ENCODE data around the gene PCNX2. TPM values are rescaled to one million over a fixed set of nuclear protein-coding genes. Genes with fewer than 3 reads are reported as not detected.
A peak's percentile ranks its signal among the peaks of the same experiment; 100 is the strongest.
"Not testable (repeated sequence)": the region's sequence is repeated elsewhere in the genome, so short reads cannot be mapped to it uniquely, and the experiment has no call there.

Gene PCNX2
- total RNA-seq, 2 donors from 2014 or later: 11.2 to 26.0 TPM

DNA sequence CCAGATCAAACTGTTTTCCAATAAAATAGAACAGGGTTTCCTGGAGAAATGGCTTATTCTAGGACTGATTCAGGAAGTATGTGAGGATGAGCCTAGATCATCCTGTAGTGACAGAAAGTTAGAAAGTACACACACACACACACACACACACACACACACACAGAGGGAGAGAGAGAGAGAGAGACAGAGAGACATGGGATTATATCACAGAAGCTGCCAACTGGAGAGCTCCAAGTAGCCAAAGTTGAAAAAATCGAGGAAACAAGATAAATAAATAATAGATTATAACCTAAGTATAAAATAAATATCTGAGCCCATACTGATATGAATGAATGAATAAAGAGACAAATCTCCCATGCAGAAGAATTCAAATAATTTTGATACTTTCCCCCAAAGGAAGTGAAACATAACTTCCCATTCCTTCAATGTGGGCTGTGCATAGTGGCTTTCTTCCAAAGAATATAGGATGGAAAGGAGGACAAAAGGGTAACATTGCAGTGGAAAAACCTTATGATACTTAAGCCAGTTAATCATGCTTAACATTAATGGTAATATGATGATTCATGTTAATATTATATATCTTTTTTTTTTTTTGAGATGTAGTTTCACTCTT is 173.5 kb downstream of the PCNX2 start:
- ATAC-seq (no peak), DNase-seq (ENCODE audit: low spot score in 2 of 2) (no peak)
- peaks cover 0 to 7% of the 10 kb centered on the region in 2 donors for H3K36me3 Mint-ChIP-seq
- no peak overlapping the region for H3K27ac Mint-ChIP-seq
- H3K9me3 Mint-ChIP-seq: peaks cover 0 to 4% of the 10 kb centered on the region in 2 donors

DNA sequence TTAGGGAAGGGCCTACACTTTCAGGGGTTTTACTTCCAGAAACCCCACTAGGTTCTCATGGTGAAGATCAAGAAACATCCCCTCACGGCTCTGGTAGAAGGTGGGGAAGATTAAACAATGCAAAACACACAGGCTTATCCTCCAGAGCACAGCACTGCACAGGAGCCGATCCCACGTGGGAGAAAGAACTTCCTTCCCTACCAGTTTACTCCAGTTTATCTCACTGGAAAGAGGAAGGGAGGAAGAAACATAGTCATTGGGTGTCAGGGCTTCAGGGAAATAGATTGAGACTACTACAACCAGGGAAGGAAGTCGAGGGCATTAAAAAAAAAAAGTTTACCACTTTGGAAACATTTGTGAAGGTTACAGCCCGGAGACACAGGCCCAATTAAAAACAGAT is 180.7 kb downstream of the PCNX2 start:
- DNase-seq (ENCODE audit: low spot score in 2 of 2) (no peak), ATAC-seq (no peak)
- no peaks in the 10 kb centered on the region for H3K9me3 Mint-ChIP-seq
- peaks cover 0 to 24% of the 10 kb centered on the region in 2 donors for H3K36me3 Mint-ChIP-seq
- H3K27ac Mint-ChIP-seq: peak overlapping the region in 1 of 2 donors; percentile 15

DNA sequence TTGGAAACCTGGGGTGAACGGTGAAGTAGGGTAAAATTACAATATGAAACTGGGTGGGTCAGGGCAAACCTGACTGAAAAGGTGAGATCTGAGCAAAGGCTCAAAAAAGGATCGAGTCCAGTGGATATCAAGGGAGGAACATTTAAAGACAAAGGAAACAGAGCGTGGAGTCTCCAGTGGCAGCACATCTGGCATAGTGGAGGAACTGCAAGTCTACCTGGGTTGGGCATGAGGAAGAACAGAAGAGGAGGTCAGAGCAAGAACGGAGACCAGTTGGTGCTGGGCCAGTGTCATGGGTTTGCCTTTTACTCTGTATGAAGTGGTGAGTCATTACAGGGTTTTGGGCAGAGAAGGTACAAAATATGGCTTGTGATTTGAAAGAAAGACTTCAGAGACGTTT is 181.4 kb downstream of the PCNX2 start:
- H3K36me3 Mint-ChIP-seq: peaks cover 5 to 28% of the 10 kb centered on the region in 2 donors
- no peak for ATAC-seq

DNA sequence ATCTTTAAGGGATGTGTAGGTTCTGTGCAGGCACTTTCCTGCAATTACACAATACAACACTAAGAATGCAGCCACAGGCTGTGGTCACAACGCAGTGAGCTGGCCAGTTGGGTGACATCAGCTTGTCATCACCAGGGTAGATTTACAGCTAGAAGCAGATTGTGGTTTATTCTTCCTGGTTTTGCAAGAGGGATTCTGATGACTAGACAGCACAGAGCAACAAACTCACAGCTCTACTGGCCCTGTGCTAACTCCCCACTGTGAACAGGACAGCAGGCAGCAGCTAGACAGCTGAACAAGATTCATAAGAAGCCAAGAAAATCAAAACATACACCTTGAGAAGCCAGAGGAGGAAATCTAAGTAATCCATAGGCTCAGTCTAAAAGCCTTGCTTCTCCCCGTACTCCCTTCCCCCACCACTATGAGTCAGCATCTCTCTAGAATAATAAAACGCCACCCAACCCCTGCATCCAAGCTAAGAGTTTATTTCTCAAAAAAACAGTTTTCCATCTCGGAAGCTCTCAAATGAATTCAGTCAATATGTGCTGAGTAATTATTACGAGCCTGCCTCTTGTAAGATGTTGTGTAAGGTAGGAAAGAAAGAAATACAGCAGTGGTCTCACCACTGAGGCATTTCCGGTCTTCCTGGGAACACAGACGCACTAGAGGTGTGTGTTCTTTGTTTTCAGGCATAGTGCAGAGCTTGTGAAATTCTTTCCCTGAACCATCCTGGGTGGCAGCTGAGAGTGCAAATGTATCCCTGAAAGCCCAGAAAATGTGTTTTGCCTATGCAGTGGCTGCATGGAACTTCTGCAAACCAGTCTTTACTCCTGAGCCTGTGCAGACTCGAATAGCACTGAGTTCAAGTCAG is 182.3 kb downstream of the PCNX2 start:
- Mint-ChIP-seq H3K9me3 (no peaks in the 10 kb centered on the region), H3K36me3 (peaks cover 14 to 32% of the 10 kb centered on the region in 2 donors), H3K27ac (peak overlapping the region in 1 of 2 donors; percentile 66)
- ATAC-seq (peak; percentile 97), DNase-seq (ENCODE audit: low spot score in 2 of 2) (peak in 1 of 2 donors; percentile 25)

More for the DNA sequence above, 181.4 kb downstream of the PCNX2 start:
- H3K9me3 Mint-ChIP-seq: no peaks in the 10 kb centered on the region
- no peak for DNase-seq (ENCODE audit: low spot score in 2 of 2)
- H3K27ac Mint-ChIP-seq: peak overlapping the region in 1 of 2 donors; percentile 0

DNA sequence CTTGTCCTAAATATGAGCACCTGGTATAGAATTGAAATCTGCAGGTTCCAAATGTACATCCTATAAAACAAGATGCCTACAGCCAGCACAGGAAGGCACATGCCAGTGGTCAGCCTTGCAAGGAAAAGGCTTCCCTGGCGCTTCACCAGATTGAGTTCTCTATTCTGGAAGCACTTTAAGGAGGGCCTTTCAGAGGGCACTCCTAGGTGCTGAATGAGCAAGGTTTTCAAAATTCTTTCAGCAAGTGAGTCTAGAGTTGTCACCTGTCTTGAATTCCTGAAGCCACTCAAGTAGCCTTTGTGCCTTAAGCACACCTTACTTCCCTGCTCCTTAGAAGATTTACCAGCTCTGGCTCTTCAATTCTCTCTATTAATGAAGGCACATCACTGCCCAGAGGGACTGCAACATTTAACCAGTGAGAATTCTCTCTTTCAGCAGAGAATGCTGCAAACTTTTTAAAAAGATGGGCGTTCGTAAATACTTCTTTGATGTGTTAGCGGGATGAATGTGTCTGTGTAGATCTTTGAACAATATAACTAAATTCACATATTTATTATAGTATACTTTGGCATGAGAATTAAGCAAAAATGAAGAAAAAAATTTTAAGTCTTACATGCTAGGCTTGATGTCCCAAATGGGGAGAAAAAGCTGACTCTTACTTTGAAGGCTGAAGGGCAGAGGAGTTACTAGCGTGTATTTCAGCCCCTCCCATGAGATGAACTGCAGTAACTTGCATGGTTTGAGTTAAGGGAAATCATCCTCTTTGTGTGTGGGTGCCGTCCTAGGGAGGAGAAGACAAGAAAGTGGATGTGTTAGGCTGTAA is 183.1 kb downstream of the PCNX2 start:
- DNase-seq (ENCODE audit: low spot score in 2 of 2) (no peak), ATAC-seq (no peak)
- Mint-ChIP-seq H3K36me3 (peaks cover 22 to 32% of the 10 kb centered on the region in 2 donors), H3K9me3 (no peaks in the 10 kb centered on the region), H3K27ac (no peak overlapping the region)

DNA sequence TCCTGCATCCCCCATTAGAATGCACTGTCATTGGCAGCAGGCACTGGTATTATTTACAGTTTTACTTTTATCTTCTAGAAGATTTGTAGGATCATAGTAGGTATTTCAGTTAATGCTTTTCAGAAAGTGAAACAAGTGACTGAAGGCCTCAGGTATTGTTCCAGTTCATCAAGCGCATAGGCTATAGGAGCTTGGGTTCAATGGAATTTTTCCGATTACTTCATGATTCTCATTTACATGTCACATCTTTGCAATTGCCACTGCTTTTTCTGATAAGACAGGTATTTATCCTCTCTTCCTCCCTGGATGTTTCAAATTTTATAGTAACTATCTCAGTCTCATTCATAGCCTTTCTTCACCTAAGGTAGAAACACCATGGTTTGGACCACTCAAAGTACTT is 183.8 kb downstream of the PCNX2 start:
- H3K9me3 Mint-ChIP-seq: no peaks in the 10 kb centered on the region
- DNase-seq (ENCODE audit: low spot score in 2 of 2): no peak
- ATAC-seq: no peak
- H3K27ac Mint-ChIP-seq: no peak overlapping the region
- peaks cover 25 to 38% of the 10 kb centered on the region in 2 donors for H3K36me3 Mint-ChIP-seq

DNA sequence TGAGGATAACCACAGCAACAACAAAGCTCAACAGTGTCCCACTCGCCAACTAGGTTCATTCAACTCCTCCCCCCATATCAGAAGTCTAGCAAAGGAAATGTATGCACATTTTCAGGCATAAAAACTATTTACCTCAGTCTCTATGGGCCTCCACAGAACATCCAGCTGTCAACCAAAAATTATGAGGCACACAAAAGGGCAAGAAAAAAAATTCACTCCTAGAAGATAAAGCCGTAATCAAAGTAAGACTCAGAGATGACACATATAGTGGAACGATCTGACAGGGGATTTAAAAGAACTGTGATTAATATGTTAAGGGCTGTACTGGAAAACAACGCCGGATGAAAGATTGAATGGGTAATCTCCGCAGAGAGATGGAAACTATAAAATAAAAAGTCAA is 186.4 kb downstream of the PCNX2 start:
- Mint-ChIP-seq H3K27ac (no peak overlapping the region), H3K9me3 (no peaks in the 10 kb centered on the region)

DNA sequence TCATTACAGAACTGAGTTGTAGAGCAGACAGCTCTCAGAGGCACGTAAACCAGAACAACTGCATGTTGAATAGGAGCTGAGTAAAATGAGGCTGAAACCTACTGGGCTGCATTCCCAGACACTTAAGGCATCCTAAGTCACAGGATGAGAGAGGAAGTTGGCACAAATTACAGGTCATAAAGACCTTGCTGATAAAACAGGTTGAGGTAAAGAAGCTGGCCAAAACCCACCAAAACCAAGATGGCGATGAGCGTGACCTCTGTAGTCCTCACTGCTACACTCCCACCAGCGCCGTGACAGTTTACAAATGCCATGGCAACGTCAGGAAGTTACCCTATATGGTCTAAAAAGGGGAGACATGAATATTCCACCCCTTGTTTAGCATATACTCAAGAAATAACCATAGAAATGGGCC is 187.8 kb downstream of the PCNX2 start:
- ATAC-seq; H3K9me3 Mint-ChIP-seq; DNase-seq (ENCODE audit: low spot score in 2 of 2): not testable (repeated sequence)
- Mint-ChIP-seq H3K27ac (peak overlapping the region in 1 of 2 donors; percentile 11), H3K36me3 (peaks cover 33 to 37% of the 10 kb centered on the region in 2 donors)

More for the DNA sequence above, 186.4 kb downstream of the PCNX2 start:
- DNase-seq (ENCODE audit: low spot score in 2 of 2): no peak
- no peak for ATAC-seq
- H3K36me3 Mint-ChIP-seq: peaks cover 25 to 33% of the 10 kb centered on the region in 2 donors

DNA sequence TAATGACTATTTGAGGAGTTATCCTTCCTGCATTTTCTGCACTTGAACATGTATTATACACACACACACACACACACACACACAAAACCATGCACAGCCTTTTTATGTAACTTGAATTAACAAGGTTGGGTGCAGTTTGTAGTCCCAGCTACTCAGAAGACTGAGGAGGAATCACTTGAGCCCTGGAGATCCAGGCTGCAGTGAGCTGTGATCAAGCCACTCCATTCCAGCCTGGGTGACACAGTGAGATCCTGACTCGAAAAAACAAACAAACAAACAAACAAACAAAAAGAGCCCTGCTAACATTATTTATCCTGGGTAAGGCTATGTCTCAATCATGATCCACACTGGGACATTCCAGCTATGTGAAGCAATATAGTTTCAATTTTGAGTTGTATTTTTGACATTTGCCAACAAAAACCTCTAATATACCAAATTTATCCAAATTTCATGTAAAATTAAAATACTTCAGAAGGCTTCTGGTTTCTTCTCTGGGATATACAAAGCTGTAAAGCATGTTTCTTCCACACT is 188.3 kb downstream of the PCNX2 start:
- no peak overlapping the region for H3K27ac Mint-ChIP-seq
- H3K36me3 Mint-ChIP-seq: peaks cover 33 to 37% of the 10 kb centered on the region in 2 donors
- DNase-seq (ENCODE audit: low spot score in 2 of 2): no peak
- ATAC-seq: no peak
- no peaks in the 10 kb centered on the region for H3K9me3 Mint-ChIP-seq

DNA sequence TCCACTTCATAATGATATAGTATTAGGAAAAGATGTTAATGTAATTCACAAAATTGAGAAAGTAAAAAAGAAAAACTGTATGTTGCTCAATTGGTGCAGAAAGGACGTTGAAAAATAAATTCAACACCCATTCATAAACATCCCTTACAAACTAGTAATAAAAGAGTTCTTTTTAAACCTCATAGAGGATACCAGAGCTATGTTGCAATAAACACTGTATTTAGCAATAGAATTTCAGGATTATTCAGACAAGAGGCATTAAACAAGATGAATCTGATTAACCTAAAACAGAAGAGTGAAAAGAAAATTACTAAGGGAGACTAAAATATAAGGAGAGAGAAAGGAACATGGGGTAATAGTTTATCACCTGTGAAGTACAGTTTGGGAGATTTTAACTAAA is 190.3 kb downstream of the PCNX2 start:
- ATAC-seq (no peak), DNase-seq (ENCODE audit: low spot score in 2 of 2) (no peak)
- Mint-ChIP-seq H3K9me3 (no peaks in the 10 kb centered on the region), H3K36me3 (peaks cover 29 to 33% of the 10 kb centered on the region in 2 donors), H3K27ac (no peak overlapping the region)

DNA sequence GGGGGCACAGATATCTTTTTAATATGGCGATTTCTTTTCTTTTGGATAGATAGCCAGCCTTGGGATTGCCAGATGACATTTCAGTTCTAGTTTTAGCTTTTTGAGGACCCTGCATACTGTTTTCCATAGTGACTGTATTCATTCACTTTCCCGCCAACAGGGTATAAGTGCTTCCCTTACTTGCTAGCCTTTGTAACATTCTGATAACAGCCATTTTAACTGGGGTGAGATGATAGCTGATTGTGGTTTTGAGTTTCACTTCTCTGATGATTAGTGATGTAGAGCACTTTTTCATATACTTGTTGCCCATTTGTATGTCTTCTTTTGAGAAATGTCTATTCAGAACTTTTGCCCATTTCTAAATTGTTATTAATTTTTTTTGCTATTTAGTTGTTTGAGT is 193.2 kb downstream of the PCNX2 start:
- DNase-seq (ENCODE audit: low spot score in 2 of 2) (no peak), ATAC-seq (no peak)
- Mint-ChIP-seq H3K36me3 (peaks cover 10 to 21% of the 10 kb centered on the region in 2 donors), H3K27ac (no peak overlapping the region), H3K9me3 (no peaks in the 10 kb centered on the region)

DNA sequence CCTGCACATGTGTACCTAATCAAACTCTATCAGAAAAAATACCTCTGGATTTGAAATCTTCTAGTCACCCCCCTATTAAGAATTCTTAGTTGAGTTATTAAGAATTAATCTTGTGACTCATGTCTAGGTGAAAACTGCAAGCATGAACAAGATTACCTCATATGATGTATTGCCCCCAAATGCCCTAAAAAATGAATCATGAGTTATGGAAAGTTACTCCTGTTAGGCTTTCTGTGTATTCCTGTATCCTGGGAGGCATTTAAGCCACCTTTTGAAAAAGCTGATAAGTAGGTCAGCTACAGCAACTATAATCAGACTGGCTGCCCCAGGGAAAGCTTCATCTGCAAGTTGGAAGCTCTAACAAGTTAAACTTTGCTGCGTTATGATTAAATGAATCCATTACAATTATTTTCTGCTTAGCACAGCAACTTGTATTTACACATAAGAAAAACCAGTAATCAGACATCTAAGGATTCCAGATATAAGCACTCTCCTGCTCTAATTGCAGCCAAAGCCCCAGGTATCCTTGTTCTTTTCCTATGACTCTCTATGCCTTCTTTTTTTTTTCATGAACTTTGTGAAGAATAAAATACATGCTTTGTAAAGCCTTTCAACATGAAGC is 197.5 kb downstream of the PCNX2 start:
- H3K9me3 Mint-ChIP-seq: peaks cover 0 to 5% of the 10 kb centered on the region in 2 donors
- peak in 1 of 2 donors; percentile 51 for ATAC-seq
- no peak overlapping the region for H3K27ac Mint-ChIP-seq
- DNase-seq (ENCODE audit: low spot score in 2 of 2): no peak
- H3K36me3 Mint-ChIP-seq: peaks cover 0 to 12% of the 10 kb centered on the region in 2 donors

DNA sequence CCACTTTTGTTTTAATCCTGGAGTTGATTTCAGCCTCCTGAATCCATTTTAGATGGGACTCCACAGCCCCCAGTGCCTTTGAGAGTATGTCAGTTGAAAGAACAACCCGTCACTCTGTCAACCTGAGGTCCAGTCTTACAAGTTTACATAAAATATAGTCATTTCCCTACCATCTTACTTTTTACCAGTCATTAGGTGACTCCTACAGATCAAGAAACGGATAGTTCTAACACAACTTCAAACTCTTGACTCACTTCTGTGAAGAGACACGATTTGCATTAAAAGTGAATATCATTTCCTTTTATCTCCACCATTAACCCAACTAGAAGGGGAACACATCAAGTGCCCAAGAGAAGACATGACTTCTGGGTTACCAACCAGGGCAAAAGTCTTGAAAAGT is 198.0 kb downstream of the PCNX2 start:
- peaks cover 0 to 12% of the 10 kb centered on the region in 2 donors for H3K36me3 Mint-ChIP-seq
- DNase-seq (ENCODE audit: low spot score in 2 of 2) (no peak), ATAC-seq (peak; percentile 46 to 97)
- peak overlapping the region; percentile 12 to 31 for H3K27ac Mint-ChIP-seq
- peaks cover 0 to 5% of the 10 kb centered on the region in 2 donors for H3K9me3 Mint-ChIP-seq

DNA sequence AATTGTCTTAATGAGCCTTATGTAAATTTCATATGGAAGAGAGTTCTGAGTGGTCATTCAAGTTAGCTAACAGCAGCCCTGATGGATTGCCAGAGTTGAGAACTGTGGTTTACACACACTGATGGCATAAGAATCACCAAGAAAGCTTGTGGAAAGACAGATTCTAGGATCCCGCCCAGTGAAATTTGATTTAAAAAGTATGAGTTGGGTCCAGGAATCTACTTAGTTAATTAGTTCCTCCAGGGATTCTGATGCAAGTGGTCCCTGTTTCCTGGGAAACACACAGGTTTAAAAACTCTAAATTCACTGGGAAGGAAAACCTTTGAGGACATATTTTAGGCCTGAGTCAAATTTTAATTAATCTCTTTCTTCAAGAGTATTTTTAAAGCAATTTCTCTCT is 200.8 kb downstream of the PCNX2 start:
- DNase-seq (ENCODE audit: low spot score in 2 of 2) (no peak), ATAC-seq (no peak)
- H3K9me3 Mint-ChIP-seq: peaks cover 0 to 5% of the 10 kb centered on the region in 2 donors
- peaks cover 5 to 12% of the 10 kb centered on the region in 2 donors for H3K36me3 Mint-ChIP-seq
- H3K27ac Mint-ChIP-seq: no peak overlapping the region

DNA sequence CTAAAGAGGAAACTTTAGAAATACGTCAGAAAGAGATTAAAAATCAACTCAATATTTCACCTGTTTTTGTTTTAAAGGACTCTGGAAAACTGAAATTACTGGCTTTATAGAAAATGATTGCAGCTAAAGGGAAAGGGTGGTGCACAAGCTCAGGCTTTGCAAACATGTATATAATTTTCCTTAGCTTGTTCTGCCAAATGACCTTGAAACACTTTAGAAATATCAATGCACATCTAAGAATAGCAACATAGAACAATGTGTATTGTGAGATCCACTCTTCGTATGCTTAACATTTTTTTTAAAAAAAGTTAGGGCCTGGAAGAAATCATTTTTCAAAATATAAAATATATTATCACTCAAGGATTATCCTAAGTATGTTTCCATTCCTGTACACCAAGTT is 201.3 kb downstream of the PCNX2 start:
- peaks cover 5 to 12% of the 10 kb centered on the region in 2 donors for H3K36me3 Mint-ChIP-seq
- no peak overlapping the region for H3K27ac Mint-ChIP-seq
- ATAC-seq (no peak), DNase-seq (ENCODE audit: low spot score in 2 of 2) (no peak)
- H3K9me3 Mint-ChIP-seq: peaks cover 0 to 5% of the 10 kb centered on the region in 2 donors

Measured in activated naive CD4-positive, alpha-beta T cell treated with anti-CD3 and anti-CD28 coated beads, Interleukin-2, amount 50 U/mL, for 72 hours (primary cell).